GM23338 (cell line): ENCODE results near the gene DTL. TPM values are rescaled to one million over a fixed set of nuclear protein-coding genes. Genes with fewer than 3 reads are reported as not detected.

Experiments
- ATAC-seq: fragments of 200-7000 bp; cut with Tn5 transposase; 3 replicates; pipeline ENCODE4 v1.9.1; 2020
- DNase-seq: peaks from one replicate; pipeline ENCODE4 v3.0.0-alpha.2; 2015; ENCODE audit warnings: low spot score
- H2AFZ ChIP-seq: fragments of 200-600 bp; sonication (generic); 2 replicates; pipeline ENCODE4 v1.8.0; 2016; ENCODE audit warnings: antibody characterized with exemption, mild to moderate bottlenecking, moderate library complexity
- H3F3A ChIP-seq: fragments of 200-600 bp; sonication (generic); replicated peaks from 2 replicates; pipeline ENCODE4 v1.8.0; 2017; ENCODE audit warnings: antibody characterized with exemption, mixed run types, low read depth
- H3K27ac ChIP-seq: fragments of 200-600 bp; sonication (generic); 2 replicates; pipeline ENCODE4 v1.6.1; 2016; ENCODE audit warnings: low read depth
- H3K27me3 ChIP-seq: fragments of 200-600 bp; sonication (generic); 2 replicates; pipeline ENCODE4 v1.8.0; 2016; ENCODE audit warnings: mild to moderate bottlenecking, mixed run types, moderate library complexity; ENCODE audit not compliant: insufficient read depth
- H3K36me3 ChIP-seq: fragments of 200-600 bp; sonication (generic); 2 replicates; pipeline ENCODE4 v1.8.0; 2016; ENCODE audit warnings: mild to moderate bottlenecking; ENCODE audit not compliant: insufficient read depth
- H3K4me1 ChIP-seq: fragments of 200-600 bp; sonication (generic); 2 replicates; pipeline ENCODE4 v1.8.0; 2016; ENCODE audit warnings: mild to moderate bottlenecking, moderate library complexity; ENCODE audit not compliant: insufficient read depth
- H3K4me2 ChIP-seq: fragments of 200-600 bp; sonication (generic); 2 replicates; pipeline ENCODE4 v1.7.1; 2017; ENCODE audit warnings: mixed run types
- H3K4me3 ChIP-seq: fragments of 200-600 bp; sonication (generic); 2 replicates; pipeline ENCODE4 v1.6.1; 2016; ENCODE audit warnings: mixed run types
- H3K79me2 ChIP-seq: fragments of 200-600 bp; sonication (generic); replicated peaks from 2 replicates; pipeline ENCODE4 v1.8.0; 2017; ENCODE audit warnings: mild to moderate bottlenecking; ENCODE audit not compliant: insufficient read depth
- H3K9me2 ChIP-seq: fragments of 200-600 bp; sonication (generic); 2 replicates; pipeline ENCODE4 v1.8.0; 2017; ENCODE audit not compliant: insufficient read depth
- H4K20me1 ChIP-seq: fragments of 200-600 bp; sonication (generic); replicated peaks from 2 replicates; pipeline ENCODE4 v1.8.0; 2017; ENCODE audit warnings: mild to moderate bottlenecking; ENCODE audit not compliant: insufficient read depth
- H3K27ac Mint-ChIP-seq: 2 replicates; pipeline ENCODE4 v1.8.0; 2020; ENCODE audit warnings: inconsistent platforms, mild to moderate bottlenecking, moderate library complexity, mixed read lengths
- H3K27me3 Mint-ChIP-seq: 3 replicates; pipeline ENCODE4 v1.8.0; 2022; ENCODE audit warnings: low read depth, mild to moderate bottlenecking, moderate library complexity, mixed read lengths, inconsistent platforms; ENCODE audit not compliant: insufficient read depth, poor library complexity
- H3K36me3 Mint-ChIP-seq: 3 replicates; pipeline ENCODE4 v1.8.0; 2021; ENCODE audit warnings: low read depth, mild to moderate bottlenecking, inconsistent platforms, moderate library complexity, mixed read lengths
- H3K4me1 Mint-ChIP-seq: 3 replicates; pipeline ENCODE4 v1.8.0; 2020; ENCODE audit warnings: mild to moderate bottlenecking, inconsistent platforms, mixed read lengths
- H3K4me3 Mint-ChIP-seq: 3 replicates; pipeline ENCODE4 v1.8.0; 2021; ENCODE audit warnings: moderate library complexity, mild to moderate bottlenecking, inconsistent platforms, mixed read lengths
- H3K9me3 Mint-ChIP-seq: 3 replicates; pipeline ENCODE4 v1.8.0; 2020; ENCODE audit warnings: moderate library complexity, mild to moderate bottlenecking, inconsistent platforms, mixed read lengths
- EZH2 ChIP-seq: fragments of 200-600 bp; sonication (generic); IDR thresholded peaks from one replicate; pipeline ENCODE4 v1.8.0; 2017; ENCODE audit warnings: antibody characterized with exemption, mild to moderate bottlenecking, low read depth; ENCODE audit not compliant: unreplicated experiment
- EZH2phosphoT487 ChIP-seq: fragments of 200-600 bp; sonication (generic); IDR thresholded peaks from one replicate; pipeline ENCODE4 v1.8.1; 2018; ENCODE audit warnings: antibody characterized with exemption; ENCODE audit not compliant: unreplicated experiment
- JUNB ChIP-seq: IDR thresholded peaks from one replicate; pipeline ENCODE4 v1.6.1; 2016; ENCODE audit warnings: antibody characterized with exemption; ENCODE audit not compliant: unreplicated experiment
- NANOG ChIP-seq: IDR thresholded peaks from 2 replicates; pipeline ENCODE4 v1.6.1; 2016; ENCODE audit warnings: antibody characterized with exemption, borderline replicate concordance
- POLR2AphosphoS5 ChIP-seq: IDR thresholded peaks from 2 replicates; pipeline ENCODE4 v1.6.1; 2016; ENCODE audit warnings: antibody characterized with exemption, low read depth
- STAT1 ChIP-seq: IDR thresholded peaks from one replicate; pipeline ENCODE4 v1.6.1; 2016; ENCODE audit warnings: antibody characterized with exemption; ENCODE audit not compliant: unreplicated experiment
- ZNF114 ChIP-seq: fragments of 250-450 bp; sonication (Bioruptor Pico); IDR thresholded peaks from 2 replicates; pipeline ENCODE4 v1.5.0; 2020; ENCODE audit warnings: mild to moderate bottlenecking, moderate library complexity
- ZNF331 ChIP-seq: fragments of 250-450 bp; sonication (Bioruptor Pico); IDR thresholded peaks from 2 replicates; pipeline ENCODE4 v1.5.0; 2020; ENCODE audit warnings: low read depth, mild to moderate bottlenecking, moderate library complexity
- polyA plus RNA-seq: library from polyadenylated mRNA; unstranded; fragments of >200 nt; fragmentation: Nextera tagmentation; extraction: Ambion mirVana; gene quantifications from 2 replicates; pipeline ENCODE4 v1.2.1, GENCODE V29; 2016
- total RNA-seq: library from RNA; depleted of rRNA; stranded (reverse); fragments of >200 nt; shearing (Covaris generic); gene quantifications from 2 replicates; pipeline ENCODE4 v1.2.3, GENCODE V29; 2014
- TF ChIP-seq, protein P1 (sequence below): fragments of 250-450 bp; sonication (Bioruptor Pico); IDR thresholded peaks from 2 replicates; pipeline ENCODE4 v1.5.0; 2020; ENCODE audit warnings: mild to moderate bottlenecking, moderate library complexity
- TF ChIP-seq, protein P2 (sequence below): IDR thresholded peaks from one replicate; pipeline ENCODE4 v1.6.1; 2018; ENCODE audit warnings: antibody characterized with exemption; ENCODE audit not compliant: unreplicated experiment
- TF ChIP-seq, protein P3 (sequence below), 2 experiments: fragments of 200-600 bp in 1 of 2; sonication (generic) in 1 of 2; conservative IDR thresholded peaks; 2 replicates each; pipeline versions ENCODE4 v1.5.1 to v1.6.1; 2016 to 2017; ENCODE audit warnings: antibody characterized with exemption in 2 of 2, low read depth in 2 of 2, mild to moderate bottlenecking in 2 of 2, moderate library complexity in 1 of 2
- TF ChIP-seq, protein P4 (sequence below): IDR thresholded peaks from 2 replicates; pipeline ENCODE4 v1.6.1; 2016; ENCODE audit warnings: antibody characterized with exemption

DTL gene
- total and polyA plus RNA-seq, 2 experiments from 2014 or later, result 26.5 to 58.8 TPM

DNA sequence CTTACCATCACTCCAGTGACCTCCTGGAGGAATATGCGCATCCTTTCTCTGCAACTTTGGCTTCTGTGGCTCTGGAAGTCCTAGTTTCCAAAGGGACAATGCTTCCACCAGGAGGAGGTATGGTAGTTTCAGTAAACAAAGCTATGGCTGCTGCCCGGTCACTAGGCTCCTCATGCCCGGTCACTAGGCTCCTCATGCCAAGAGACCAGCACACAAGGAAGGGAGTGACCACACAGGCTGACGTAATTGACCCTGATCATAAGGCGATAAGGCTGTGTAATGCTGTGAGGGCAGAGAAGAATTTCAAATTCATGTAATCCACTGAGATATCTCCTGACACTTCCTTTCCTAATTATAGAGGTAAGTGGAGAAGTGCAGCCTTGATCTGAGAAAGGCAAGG lies 102.9 kb downstream of the DTL start:
- Histone ChIP-seq H3K4me2 (no peak overlapping the region), H3K9me2 (no peaks in the 10 kb centered on the region), H3K27ac (no peak overlapping the region), H3K27me3 (no peaks in the 10 kb centered on the region), H2AFZ (no peak overlapping the region), H3K36me3 (no peaks in the 10 kb centered on the region), H3K4me1 (no peaks in the 10 kb centered on the region), H3K79me2 (no peaks in the 10 kb centered on the region), H4K20me1 (no peaks in the 10 kb centered on the region), H3K4me3 (no peak overlapping the region), H3F3A (no peaks in the 10 kb centered on the region)
- H3K9me3 Mint-ChIP-seq, result no peaks in the 10 kb centered on the region; the same call in 2 of the 3 replicates
- H3K27ac Mint-ChIP-seq, result no peak overlapping the region
- H3K27me3 Mint-ChIP-seq, result peaks cover 5% of the 10 kb centered on the region
- DNase-seq (no peak), ATAC-seq (no peak)
- no peak overlapping the region for H3K4me3 Mint-ChIP-seq
- no peaks in the 10 kb centered on the region for H3K36me3 Mint-ChIP-seq
- no peaks in the 10 kb centered on the region for H3K4me1 Mint-ChIP-seq
- TF ChIP-seq, protein P1, sequence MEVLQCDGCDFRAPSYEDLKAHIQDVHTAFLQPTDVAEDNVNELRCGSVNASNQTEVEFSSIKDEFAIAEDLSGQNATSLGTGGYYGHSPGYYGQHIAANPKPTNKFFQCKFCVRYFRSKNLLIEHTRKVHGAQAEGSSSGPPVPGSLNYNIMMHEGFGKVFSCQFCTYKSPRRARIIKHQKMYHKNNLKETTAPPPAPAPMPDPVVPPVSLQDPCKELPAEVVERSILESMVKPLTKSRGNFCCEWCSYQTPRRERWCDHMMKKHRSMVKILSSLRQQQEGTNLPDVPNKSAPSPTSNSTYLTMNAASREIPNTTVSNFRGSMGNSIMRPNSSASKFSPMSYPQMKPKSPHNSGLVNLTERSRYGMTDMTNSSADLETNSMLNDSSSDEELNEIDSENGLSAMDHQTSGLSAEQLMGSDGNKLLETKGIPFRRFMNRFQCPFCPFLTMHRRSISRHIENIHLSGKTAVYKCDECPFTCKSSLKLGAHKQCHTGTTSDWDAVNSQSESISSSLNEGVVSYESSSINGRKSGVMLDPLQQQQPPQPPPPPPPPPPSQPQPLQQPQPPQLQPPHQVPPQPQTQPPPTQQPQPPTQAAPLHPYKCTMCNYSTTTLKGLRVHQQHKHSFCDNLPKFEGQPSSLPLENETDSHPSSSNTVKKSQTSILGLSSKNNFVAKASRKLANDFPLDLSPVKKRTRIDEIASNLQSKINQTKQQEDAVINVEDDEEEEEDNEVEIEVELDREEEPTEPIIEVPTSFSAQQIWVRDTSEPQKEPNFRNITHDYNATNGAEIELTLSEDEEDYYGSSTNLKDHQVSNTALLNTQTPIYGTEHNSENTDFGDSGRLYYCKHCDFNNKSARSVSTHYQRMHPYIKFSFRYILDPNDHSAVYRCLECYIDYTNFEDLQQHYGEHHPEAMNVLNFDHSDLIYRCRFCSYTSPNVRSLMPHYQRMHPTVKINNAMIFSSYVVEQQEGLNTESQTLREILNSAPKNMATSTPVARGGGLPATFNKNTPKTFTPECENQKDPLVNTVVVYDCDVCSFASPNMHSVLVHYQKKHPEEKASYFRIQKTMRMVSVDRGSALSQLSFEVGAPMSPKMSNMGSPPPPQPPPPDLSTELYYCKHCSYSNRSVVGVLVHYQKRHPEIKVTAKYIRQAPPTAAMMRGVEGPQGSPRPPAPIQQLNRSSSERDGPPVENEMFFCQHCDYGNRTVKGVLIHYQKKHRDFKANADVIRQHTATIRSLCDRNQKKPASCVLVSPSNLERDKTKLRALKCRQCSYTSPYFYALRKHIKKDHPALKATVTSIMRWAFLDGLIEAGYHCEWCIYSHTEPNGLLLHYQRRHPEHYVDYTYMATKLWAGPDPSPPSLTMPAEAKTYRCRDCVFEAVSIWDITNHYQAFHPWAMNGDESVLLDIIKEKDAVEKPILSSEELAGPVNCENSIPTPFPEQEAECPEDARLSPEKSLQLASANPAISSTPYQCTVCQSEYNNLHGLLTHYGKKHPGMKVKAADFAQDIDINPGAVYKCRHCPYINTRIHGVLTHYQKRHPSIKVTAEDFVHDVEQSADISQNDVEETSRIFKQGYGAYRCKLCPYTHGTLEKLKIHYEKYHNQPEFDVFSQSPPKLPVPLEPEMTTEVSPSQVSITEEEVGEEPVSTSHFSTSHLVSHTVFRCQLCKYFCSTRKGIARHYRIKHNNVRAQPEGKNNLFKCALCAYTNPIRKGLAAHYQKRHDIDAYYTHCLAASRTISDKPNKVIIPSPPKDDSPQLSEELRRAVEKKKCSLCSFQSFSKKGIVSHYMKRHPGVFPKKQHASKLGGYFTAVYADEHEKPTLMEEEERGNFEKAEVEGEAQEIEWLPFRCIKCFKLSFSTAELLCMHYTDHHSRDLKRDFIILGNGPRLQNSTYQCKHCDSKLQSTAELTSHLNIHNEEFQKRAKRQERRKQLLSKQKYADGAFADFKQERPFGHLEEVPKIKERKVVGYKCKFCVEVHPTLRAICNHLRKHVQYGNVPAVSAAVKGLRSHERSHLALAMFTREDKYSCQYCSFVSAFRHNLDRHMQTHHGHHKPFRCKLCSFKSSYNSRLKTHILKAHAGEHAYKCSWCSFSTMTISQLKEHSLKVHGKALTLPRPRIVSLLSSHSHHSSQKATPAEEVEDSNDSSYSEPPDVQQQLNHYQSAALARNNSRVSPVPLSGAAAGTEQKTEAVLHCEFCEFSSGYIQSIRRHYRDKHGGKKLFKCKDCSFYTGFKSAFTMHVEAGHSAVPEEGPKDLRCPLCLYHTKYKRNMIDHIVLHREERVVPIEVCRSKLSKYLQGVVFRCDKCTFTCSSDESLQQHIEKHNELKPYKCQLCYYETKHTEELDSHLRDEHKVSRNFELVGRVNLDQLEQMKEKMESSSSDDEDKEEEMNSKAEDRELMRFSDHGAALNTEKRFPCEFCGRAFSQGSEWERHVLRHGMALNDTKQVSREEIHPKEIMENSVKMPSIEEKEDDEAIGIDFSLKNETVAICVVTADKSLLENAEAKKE, result no peak
- TF ChIP-seq JUNB (no peak), EZH2phosphoT487 (no peak), EZH2 (no peak), STAT1 (no peak), NANOG (no peak), ZNF114 (CRISPR knock-in tag) (no peak), ZNF331 (no peak), POLR2AphosphoS5 (no peak)
- TF ChIP-seq, protein P2, sequence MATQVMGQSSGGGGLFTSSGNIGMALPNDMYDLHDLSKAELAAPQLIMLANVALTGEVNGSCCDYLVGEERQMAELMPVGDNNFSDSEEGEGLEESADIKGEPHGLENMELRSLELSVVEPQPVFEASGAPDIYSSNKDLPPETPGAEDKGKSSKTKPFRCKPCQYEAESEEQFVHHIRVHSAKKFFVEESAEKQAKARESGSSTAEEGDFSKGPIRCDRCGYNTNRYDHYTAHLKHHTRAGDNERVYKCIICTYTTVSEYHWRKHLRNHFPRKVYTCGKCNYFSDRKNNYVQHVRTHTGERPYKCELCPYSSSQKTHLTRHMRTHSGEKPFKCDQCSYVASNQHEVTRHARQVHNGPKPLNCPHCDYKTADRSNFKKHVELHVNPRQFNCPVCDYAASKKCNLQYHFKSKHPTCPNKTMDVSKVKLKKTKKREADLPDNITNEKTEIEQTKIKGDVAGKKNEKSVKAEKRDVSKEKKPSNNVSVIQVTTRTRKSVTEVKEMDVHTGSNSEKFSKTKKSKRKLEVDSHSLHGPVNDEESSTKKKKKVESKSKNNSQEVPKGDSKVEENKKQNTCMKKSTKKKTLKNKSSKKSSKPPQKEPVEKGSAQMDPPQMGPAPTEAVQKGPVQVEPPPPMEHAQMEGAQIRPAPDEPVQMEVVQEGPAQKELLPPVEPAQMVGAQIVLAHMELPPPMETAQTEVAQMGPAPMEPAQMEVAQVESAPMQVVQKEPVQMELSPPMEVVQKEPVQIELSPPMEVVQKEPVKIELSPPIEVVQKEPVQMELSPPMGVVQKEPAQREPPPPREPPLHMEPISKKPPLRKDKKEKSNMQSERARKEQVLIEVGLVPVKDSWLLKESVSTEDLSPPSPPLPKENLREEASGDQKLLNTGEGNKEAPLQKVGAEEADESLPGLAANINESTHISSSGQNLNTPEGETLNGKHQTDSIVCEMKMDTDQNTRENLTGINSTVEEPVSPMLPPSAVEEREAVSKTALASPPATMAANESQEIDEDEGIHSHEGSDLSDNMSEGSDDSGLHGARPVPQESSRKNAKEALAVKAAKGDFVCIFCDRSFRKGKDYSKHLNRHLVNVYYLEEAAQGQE, result no peak
- TF ChIP-seq, protein P3, sequence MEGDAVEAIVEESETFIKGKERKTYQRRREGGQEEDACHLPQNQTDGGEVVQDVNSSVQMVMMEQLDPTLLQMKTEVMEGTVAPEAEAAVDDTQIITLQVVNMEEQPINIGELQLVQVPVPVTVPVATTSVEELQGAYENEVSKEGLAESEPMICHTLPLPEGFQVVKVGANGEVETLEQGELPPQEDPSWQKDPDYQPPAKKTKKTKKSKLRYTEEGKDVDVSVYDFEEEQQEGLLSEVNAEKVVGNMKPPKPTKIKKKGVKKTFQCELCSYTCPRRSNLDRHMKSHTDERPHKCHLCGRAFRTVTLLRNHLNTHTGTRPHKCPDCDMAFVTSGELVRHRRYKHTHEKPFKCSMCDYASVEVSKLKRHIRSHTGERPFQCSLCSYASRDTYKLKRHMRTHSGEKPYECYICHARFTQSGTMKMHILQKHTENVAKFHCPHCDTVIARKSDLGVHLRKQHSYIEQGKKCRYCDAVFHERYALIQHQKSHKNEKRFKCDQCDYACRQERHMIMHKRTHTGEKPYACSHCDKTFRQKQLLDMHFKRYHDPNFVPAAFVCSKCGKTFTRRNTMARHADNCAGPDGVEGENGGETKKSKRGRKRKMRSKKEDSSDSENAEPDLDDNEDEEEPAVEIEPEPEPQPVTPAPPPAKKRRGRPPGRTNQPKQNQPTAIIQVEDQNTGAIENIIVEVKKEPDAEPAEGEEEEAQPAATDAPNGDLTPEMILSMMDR (conservative IDR thresholded peaks at IDR 0.05; ENCODE audit: low read depth in 2 of 2), result no peak
- TF ChIP-seq, protein P4, sequence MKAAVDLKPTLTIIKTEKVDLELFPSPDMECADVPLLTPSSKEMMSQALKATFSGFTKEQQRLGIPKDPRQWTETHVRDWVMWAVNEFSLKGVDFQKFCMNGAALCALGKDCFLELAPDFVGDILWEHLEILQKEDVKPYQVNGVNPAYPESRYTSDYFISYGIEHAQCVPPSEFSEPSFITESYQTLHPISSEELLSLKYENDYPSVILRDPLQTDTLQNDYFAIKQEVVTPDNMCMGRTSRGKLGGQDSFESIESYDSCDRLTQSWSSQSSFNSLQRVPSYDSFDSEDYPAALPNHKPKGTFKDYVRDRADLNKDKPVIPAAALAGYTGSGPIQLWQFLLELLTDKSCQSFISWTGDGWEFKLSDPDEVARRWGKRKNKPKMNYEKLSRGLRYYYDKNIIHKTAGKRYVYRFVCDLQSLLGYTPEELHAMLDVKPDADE, result no peak
